ENCODE results near the gene SS18L1.

The SS18L1 gene

DNA sequence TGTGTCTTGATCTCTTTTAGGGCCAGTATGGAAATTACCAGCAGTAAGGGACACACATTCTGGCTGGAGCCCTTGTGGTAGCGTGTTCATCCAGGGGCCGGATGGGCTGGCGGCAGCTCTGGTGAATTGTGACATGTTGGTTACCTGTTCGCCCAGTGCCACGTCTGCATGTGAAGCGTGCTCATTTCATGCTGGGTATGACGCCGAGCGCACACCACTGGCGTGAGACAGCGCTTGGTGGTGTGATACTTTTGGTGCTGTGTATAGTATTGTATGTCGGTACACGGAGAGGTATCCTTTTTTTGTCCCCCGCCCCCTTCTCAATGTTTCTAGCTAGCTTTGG is 35.6 kb downstream of the SS18L1 start:
- Histone ChIP-seq H3K27me3 (ENCODE audit: insufficient read depth, low read length, poor library complexity, severe bottlenecking) (no peaks in the 10 kb centered on the region), H2AFZ (ENCODE audit: low read length) (no peak overlapping the region), H4K20me1 (ENCODE audit: insufficient read depth, low read length, poor library complexity, severe bottlenecking) (peaks cover 8% of the 10 kb centered on the region)

DNA sequence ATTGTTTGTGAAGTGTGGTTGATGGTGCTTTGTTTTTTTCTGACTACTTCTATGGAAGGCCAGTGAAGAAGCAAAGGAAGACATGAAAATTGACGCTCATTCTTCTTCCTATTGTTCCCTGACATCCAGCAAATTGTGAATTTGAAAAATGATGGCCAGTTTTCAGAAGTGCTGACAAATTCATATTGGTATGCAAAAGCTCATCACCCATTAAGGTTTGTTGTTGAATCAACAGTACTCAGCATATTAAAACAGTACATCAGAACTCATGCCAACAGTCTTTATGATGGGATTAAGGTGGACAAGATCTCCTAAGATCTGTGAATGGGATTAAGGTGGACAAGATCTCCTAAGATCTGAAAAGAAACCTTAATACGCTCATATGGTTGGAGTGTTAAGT is 38.2 kb downstream of the SS18L1 start:
- peak overlapping the region; percentile 96 for H3K4me3 ChIP-seq (ENCODE audit: low read length, poor library complexity, severe bottlenecking)
- H3K9me2 ChIP-seq (replicated peaks; ENCODE audit: low read depth, low read length) = no peaks in the 10 kb centered on the region
- TF ChIP-seq, protein P1, sequence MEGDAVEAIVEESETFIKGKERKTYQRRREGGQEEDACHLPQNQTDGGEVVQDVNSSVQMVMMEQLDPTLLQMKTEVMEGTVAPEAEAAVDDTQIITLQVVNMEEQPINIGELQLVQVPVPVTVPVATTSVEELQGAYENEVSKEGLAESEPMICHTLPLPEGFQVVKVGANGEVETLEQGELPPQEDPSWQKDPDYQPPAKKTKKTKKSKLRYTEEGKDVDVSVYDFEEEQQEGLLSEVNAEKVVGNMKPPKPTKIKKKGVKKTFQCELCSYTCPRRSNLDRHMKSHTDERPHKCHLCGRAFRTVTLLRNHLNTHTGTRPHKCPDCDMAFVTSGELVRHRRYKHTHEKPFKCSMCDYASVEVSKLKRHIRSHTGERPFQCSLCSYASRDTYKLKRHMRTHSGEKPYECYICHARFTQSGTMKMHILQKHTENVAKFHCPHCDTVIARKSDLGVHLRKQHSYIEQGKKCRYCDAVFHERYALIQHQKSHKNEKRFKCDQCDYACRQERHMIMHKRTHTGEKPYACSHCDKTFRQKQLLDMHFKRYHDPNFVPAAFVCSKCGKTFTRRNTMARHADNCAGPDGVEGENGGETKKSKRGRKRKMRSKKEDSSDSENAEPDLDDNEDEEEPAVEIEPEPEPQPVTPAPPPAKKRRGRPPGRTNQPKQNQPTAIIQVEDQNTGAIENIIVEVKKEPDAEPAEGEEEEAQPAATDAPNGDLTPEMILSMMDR (conservative IDR thresholded peaks at IDR 0.05; ENCODE audit: low read length) = no peak
- TF ChIP-seq EZH2phosphoT487 (IDR thresholded peaks at IDR 0.05; ENCODE audit: borderline replicate concordance) = no peak
- H4K20me1 ChIP-seq (ENCODE audit: insufficient read depth, low read length, poor library complexity, severe bottlenecking) = peaks cover 8% of the 10 kb centered on the region
- no peaks in the 10 kb centered on the region for H3K9me3 ChIP-seq (ENCODE audit: insufficient read depth, low read depth, low read length)
- H3F3A ChIP-seq (ENCODE audit: low read depth) = no peaks in the 10 kb centered on the region; the same call in 1 of the 2 replicates
- peak overlapping the region; percentile 94 for H3K9ac ChIP-seq (ENCODE audit: low read depth, low read length, poor library complexity, severe bottlenecking)
- peaks cover 46% of the 10 kb centered on the region for H3K79me2 ChIP-seq (ENCODE audit: insufficient read depth, low read length)
- peaks cover 27% of the 10 kb centered on the region for H3K4me1 ChIP-seq (ENCODE audit: insufficient read depth, low read length, poor library complexity, severe bottlenecking)
- no peaks in the 10 kb centered on the region for H3K27me3 ChIP-seq (ENCODE audit: insufficient read depth, low read length, poor library complexity, severe bottlenecking)
- H2AFZ ChIP-seq (ENCODE audit: low read length) = no peak overlapping the region
- H3K4me2 ChIP-seq (ENCODE audit: low read depth, low read length, poor library complexity, severe bottlenecking) = peak overlapping the region; percentile 87
- peaks cover 4% of the 10 kb centered on the region; the same call in 1 of the 2 replicates for H3K36me3 ChIP-seq (ENCODE audit: insufficient read depth, low read length)

More for the DNA sequence above, 35.6 kb downstream of the SS18L1 start:
- no peak for TF ChIP-seq EZH2phosphoT487 (IDR thresholded peaks at IDR 0.05; ENCODE audit: borderline replicate concordance)
- TF ChIP-seq, protein P1 (conservative IDR thresholded peaks at IDR 0.05; ENCODE audit: low read length) = no peak
- Histone ChIP-seq H3F3A (ENCODE audit: low read depth) (no peaks in the 10 kb centered on the region; the same call in 1 of the 2 replicates), H3K4me2 (ENCODE audit: low read depth, low read length, poor library complexity, severe bottlenecking) (no peak overlapping the region), H3K36me3 (ENCODE audit: insufficient read depth, low read length) (peaks cover 16% of the 10 kb centered on the region; the same call in 1 of the 2 replicates), H3K79me2 (ENCODE audit: insufficient read depth, low read length) (peaks cover 22% of the 10 kb centered on the region), H3K9ac (ENCODE audit: low read depth, low read length, poor library complexity, severe bottlenecking) (no peak overlapping the region), H3K9me3 (ENCODE audit: insufficient read depth, low read depth, low read length) (no peaks in the 10 kb centered on the region), H3K4me1 (ENCODE audit: insufficient read depth, low read length, poor library complexity, severe bottlenecking) (peaks cover 17% of the 10 kb centered on the region), H3K4me3 (ENCODE audit: low read length, poor library complexity, severe bottlenecking) (no peak overlapping the region), H3K9me2 (replicated peaks; ENCODE audit: low read depth, low read length) (no peaks in the 10 kb centered on the region)

DNA sequence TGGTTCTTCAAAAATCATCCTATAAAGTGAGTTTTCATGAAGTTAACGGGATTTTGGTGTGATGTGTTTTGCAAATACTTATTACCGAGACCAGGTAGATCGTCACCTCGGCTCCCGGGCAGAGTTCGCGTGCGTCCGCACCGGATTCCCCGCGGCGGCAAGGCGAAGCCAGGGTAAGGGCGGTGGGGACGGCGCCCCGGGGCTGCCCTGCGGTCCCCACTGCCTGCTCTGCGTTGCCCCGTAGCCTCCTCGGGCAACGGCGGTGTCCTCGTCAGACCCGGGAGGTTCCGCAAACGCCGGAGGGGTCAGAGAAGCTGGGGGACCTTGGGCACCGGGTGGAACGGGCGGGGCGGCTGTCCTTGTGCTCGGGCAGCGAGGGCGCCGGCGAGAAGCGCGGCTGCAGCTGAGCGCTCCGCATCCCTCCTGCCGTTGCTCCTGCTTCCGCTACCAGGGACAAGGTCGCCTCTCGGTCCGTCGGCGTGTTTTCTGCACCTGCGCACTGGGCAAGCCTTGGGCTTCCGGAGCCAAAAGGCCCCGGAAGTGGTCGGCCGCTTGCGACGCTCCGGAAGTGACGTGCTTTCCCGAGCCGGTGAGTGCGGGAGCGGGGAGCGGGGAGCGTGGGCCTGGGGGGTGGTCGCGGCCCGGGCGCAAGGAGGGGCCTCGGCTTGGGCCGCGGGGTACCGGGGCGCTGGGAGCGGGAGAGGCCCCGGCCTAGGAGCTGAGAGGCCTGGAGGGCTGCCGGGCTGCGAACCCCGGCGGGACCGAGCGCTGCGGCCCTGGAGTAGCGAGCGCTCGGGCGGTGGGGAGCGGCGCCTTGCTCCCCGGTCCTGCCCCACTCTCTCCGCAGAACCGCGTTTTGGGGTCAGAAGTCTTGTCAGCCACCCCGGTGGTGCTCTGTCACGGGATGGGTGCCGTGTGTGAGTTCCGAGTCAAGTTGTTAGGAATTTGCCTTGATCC is 39.2 kb downstream of the SS18L1 start, which contains the start of gene MTG2:
MTG2 (plus strand) TSS at position 560 of the 957 bp plus-strand sequence. CDS start 10,393 bp downstream, outside the sequence.
- Histone ChIP-seq H2AFZ (ENCODE audit: low read length) (peak within 1 kb of the TSS; percentile 79), H4K20me1 (ENCODE audit: insufficient read depth, low read length, poor library complexity, severe bottlenecking) (peaks cover 13% of the 10 kb centered on the region), H3K27me3 (ENCODE audit: insufficient read depth, low read length, poor library complexity, severe bottlenecking) (no peaks in the 10 kb centered on the region), H3K4me2 (ENCODE audit: low read depth, low read length, poor library complexity, severe bottlenecking) (peak within 1 kb of the TSS; percentile 100), H3K36me3 (ENCODE audit: insufficient read depth, low read length) (peaks cover 4% of the 10 kb centered on the region; the same call in 1 of the 2 replicates), H3K9ac (ENCODE audit: low read depth, low read length, poor library complexity, severe bottlenecking) (peak within 1 kb of the TSS; percentile 94), H3K4me1 (ENCODE audit: insufficient read depth, low read length, poor library complexity, severe bottlenecking) (peaks cover 34% of the 10 kb centered on the region), H3K9me2 (replicated peaks; ENCODE audit: low read depth, low read length) (no peaks in the 10 kb centered on the region), H3K79me2 (ENCODE audit: insufficient read depth, low read length) (peaks cover 55% of the 10 kb centered on the region), H3K9me3 (ENCODE audit: insufficient read depth, low read depth, low read length) (no peaks in the 10 kb centered on the region), H3F3A (ENCODE audit: low read depth) (no peaks in the 10 kb centered on the region; the same call in 1 of the 2 replicates), H3K4me3 (ENCODE audit: low read length, poor library complexity, severe bottlenecking) (peak within 1 kb of the TSS; percentile 96)
- TF ChIP-seq, protein P1 (conservative IDR thresholded peaks at IDR 0.05; ENCODE audit: low read length) = no peak
- no peak for TF ChIP-seq EZH2phosphoT487 (IDR thresholded peaks at IDR 0.05; ENCODE audit: borderline replicate concordance)
